Measurements from ENCODE around the gene SEL1L3.

SEL1L3 gene

GRCh38 chr4:25727711-25728493 lies 134.9 kb downstream of the SEL1L3 start:
- no peak for DNase-seq

- no peak for DNase-seq
Measured at GRCh38 chr4:25725870-25726269, 136.9 kb downstream of the SEL1L3 start.

GRCh38 chr4:25723409-25723808 lies 139.4 kb downstream of the SEL1L3 start:
- DNase-seq: peak; percentile 8

GRCh38 chr4:25722964-25723363 lies 139.8 kb downstream of the SEL1L3 start:
- DNase-seq: peak; percentile 24

- DNase-seq: no peak
Measured at GRCh38 chr4:25713812-25714211, 149.0 kb downstream of the SEL1L3 start.

- DNase-seq: peak; percentile 9
Measured at GRCh38 chr4:25712611-25713010, 150.2 kb downstream of the SEL1L3 start.

GRCh38 chr4:25710637-25711036 lies 152.2 kb downstream of the SEL1L3 start:
- DNase-seq: no peak

GRCh38 chr4:25704516-25704915 lies 158.3 kb downstream of the SEL1L3 start:
- no peak for DNase-seq

- DNase-seq: no peak
Measured at GRCh38 chr4:25703731-25704388, 158.9 kb downstream of the SEL1L3 start.

GRCh38 chr4:25702848-25703247 lies 159.9 kb downstream of the SEL1L3 start:
- DNase-seq: no peak

GRCh38 chr4:25700661-25701060 lies 162.1 kb downstream of the SEL1L3 start:
- no peak for DNase-seq

GRCh38 chr4:25697516-25697915 lies 165.3 kb downstream of the SEL1L3 start:
- DNase-seq: no peak
